Activated naive CD4-positive, alpha-beta T cell treated with Interleukin-2 at 50 U/mL for 16 hours (primary cell): ENCODE results near the gene SLC38A1.
A peak's percentile ranks its signal among the peaks of the same experiment; 100 is the strongest.

Experiments
- DNase-seq: peaks from one replicate; pipeline ENCODE4 v3.0.0-alpha.2; 2020

The SLC38A1 gene

GRCh38 chr12:46230306-46230705 is 38.5 kb downstream of the SLC38A1 start:
- no peak for DNase-seq

GRCh38 chr12:46227616-46228015 is 41.2 kb downstream of the SLC38A1 start:
- no peak for DNase-seq

- DNase-seq, result no peak
Observed at GRCh38 chr12:46224386-46224785, 44.5 kb downstream of the SLC38A1 start.

GRCh38 chr12:46223047-46223446 is 45.8 kb downstream of the SLC38A1 start:
- no peak for DNase-seq

DNA sequence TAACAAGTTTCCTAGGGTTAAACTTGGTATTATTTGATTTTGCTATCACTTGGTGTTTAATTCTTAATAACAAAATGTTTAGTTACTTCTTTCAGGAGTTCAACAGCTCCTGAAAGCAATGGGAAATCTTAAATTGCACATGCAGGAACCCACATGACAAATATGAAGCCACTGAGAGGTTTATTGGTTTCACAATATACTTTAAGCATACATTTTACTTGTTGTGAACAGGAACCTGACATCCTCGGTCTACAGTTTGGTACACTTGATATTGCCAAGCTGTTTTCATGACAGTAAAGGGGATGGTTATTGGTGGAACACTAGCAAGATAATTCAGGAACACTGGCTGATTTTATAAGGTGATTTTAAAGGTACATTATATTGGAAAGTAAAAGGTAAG is 46.2 kb downstream of the SLC38A1 start:
- no peak for DNase-seq

- DNase-seq, result no peak
Observed at GRCh38 chr12:46221255-46222128, 47.4 kb downstream of the SLC38A1 start.

DNA sequence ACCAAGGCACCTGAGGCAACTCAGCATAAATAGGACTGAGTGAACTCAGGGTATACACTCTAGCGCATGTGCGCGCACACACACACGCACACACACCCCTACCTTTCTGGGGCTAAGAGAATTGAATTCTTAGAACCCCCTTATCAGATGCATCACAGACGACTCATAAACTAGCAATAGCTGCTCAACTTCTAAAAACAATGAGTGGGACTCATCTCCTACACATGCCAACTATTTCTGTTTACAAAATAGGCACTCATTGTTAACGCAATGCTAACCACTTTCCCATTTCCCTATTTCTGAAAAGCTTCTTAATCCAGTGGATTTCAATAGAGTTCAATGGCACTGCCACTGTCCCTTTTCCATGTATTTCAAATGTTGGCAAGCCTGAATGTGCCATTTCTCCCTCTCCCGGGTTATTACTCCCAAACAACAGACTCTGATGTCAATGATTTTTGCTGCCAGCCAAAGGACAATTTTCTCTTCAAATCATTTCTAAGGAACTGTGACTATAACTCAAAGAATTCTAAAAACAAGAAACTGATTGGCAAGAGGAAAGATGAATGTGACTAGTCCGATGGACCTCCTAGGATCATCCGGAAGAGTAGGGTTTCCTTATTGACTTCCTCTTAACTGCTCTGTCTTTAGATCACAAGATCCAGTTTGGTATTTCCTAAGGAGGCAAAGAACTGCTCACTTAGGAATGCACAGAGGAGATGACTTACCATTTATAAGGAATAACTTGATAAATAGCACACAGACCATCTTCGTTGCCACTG is 48.8 kb downstream of the SLC38A1 start:
- peak; percentile 77 for DNase-seq

DNA sequence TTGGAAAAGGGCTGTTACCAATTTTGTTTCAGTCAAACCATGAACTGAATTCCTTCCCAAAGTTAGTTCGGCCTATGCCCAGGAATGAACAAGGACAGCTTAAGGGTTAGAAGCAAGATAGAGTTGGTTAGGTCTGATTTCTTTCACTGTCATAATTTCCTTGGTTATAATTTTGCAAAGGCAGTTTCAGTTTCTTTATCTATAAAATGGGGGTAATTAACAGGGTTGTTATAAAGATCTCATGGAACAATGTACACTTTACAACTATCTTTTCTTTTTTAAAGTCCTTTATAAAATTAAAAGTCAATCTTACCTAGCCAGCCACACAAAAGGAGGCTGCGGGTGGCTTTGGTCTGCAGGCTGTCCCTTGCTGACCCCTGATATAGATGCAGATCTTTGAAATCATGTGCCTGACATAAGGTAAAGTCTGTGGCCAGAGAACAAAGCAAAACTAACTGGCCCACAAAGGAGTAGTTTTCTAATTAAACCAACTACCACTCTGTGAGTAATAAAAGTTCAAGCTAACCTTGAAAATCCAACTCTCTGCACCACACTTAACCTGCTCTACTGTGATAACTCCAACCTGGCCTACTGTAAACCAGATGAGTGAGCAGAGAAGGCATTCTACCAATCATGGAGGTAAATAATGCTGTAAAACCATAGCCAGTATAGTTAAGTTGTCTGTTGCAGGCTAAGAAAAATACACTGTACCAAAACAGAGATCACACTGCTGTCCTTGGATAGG is 49.5 kb downstream of the SLC38A1 start:
- DNase-seq, result no peak

GRCh38 chr12:46218322-46219095 is 50.3 kb downstream of the SLC38A1 start:
- peak; percentile 24 for DNase-seq

GRCh38 chr12:46217541-46218321 is 51.1 kb downstream of the SLC38A1 start:
- peak; percentile 44 for DNase-seq

DNA sequence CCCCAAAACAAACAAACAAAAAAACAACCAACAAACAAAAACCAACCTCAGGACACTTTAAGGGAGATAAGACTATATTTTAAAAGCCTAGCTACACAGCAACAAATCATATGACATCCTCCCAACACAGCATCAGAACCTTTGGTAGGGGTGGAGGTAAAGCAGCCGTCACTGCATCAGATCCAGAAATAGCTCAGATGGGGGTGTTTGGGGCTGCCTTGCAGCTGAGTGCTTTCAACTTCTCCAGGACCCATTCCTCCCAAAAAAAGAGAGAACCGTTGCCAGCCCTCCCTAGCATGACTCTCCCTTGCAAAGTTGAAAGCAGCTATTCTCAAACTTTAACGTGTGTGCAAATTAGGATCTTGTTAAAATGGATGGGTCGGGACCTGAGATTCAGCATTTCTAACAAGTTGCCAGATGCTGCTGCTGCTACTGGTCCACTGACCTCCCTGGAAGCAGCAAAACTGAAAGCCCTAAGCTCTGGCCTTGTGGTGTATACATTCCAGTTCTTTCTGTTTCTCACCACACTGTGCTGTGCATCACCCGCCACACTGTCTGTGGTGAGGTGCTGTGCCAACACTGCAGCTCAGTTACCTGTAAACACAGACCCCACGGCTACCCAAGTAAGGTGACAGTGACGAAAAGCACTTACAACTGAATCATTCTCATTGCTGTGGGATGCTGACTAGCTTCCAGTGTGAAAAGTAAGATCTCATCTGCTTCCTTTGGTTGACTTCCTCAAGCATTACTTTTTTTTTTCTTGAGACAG is 54.0 kb downstream of the SLC38A1 start:
- DNase-seq, result peak; percentile 84

DNA sequence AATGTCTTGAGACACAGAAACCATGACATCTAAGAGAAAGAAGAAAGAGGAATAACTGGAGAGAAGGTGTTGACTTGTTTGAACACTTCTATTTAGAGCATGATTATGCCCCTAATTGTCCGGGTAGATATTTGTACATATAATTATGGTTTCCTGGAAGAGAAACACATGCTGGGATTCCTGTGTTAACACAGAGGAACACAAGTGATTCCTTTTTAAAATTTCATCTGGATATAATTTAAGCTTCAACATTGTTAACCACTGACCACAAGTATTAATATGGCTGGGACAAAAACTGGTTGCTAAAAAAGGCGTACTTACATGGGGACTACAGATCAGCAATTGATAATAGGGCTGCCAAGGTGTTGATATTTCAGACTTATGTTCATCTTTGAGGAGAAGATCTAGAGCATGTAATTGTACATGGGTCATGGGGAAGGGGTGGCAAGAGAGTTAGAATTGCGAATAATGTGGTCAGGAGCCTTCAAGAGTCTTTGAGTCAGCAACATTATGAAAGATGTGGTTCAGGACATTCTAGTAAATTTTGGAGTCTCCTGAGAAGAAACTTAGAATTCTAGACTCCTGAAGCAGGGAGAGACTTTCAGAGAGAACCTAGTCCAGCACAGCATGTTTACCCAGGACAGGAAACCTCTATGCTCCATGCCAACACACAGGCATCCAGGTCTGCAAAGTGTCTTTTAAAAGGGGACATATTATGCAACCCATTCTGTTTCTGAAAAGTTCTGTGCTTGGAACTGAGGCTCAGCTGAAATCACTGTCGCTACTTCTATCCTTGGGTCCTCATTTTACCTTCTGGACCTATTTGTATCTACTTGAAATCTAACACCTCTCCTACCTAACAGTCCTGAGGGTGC is 56.5 kb downstream of the SLC38A1 start:
- no peak for DNase-seq

GRCh38 chr12:46210873-46211439 is 57.9 kb downstream of the SLC38A1 start:
- no peak for DNase-seq

DNA sequence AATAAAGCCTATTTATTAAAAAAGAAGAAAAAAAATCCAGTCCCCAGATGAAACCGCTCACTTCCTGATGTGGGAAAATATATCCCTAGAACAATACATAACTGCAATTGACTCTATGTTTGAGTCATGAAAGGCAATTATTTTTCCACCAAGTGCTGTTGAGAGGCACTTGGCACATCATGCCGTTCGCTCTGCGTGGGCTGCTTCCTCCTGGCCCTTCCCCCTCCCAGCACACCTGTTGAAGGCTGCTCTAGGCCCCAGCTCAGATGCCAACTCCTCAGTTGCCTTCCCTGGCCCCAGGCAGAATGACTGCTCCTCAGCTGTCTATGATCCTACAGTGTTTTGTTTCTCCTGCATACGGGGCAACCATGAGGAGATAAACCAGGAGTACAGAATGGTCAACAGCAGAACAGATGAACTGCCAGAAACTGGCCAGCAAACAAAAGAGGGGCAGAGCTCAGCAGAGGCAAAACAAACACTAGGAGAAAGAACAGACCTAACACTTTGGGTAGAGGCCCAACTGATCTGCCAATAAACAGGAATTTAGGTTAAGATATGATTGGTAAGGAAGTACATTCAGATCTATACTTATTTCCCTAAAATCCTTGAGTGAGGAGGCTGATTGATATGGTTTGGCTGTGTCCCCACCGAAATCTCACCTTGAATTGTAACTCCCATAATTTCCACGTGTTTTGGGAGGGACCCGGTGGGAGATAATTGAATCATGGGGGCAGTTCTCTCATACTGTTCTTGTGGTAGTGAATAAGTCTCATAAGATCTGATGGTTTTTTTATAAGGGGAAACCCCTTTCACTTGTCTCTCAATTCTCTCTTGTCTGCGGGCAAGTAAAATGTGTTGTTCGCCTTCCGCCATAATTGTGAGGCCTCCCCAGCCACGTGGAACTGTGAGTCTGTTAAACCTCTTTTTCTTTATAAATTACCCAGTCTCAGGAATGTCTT is 58.6 kb downstream of the SLC38A1 start:
- peak; percentile 78 for DNase-seq

DNA sequence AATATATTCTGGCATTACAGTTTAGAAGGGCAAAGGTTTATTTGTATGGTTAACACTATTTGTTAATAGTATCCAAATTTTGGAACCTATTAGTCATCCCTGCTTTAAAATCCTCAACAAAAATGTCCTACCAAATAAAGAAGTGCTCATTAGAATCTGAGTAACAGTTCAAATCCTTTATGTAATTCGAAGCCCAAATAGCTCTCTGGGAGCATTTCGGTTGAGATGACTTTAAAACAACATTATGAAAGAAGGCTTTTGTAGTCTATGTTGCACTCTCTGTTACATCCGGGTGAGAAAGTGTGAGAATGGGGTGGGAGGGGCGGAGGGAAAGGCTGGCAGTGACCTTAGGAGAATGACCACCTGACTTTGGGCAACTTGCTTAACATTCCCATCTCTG is 59.7 kb downstream of the SLC38A1 start:
- no peak for DNase-seq

- DNase-seq, result no peak
Observed at GRCh38 chr12:46208370-46208769, 60.5 kb downstream of the SLC38A1 start.

DNA sequence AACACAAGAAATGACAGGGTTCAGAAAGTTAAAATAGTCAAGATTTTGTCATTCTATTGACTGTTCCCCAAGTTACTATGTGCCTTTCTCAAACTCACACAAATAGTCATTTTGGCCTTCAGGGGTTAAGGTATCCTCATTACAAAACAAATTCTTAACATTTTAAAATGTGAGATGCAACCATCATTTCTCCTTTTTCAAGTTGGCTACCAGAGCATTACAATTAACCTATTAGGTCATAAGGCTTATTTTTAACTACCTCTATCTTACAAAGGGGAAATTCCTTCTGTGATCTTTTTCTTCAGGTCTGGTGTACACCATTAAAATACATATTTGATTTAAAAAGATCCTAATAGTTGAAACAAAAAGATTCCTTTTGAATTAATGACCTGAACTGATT is 61.2 kb downstream of the SLC38A1 start:
- DNase-seq, result no peak

- DNase-seq, result no peak
Observed at GRCh38 chr12:46206471-46206870, 62.4 kb downstream of the SLC38A1 start.
